GM18505 (cell line): ENCODE data around the gene MANF.
A peak's percentile ranks its signal among the peaks of the same experiment; 100 is the strongest.

Experiments used
- ATAC-seq: cut with Tn5 transposase; IDR thresholded peaks from one replicate; pipeline ENCODE4 v1.9.1; 2021; ENCODE audit not compliant: unreplicated experiment
- POLR2A ChIP-seq: IDR thresholded peaks from 4 replicates; pipeline ENCODE4 v1.6.1; 2011; ENCODE audit warnings: borderline replicate concordance; ENCODE audit not compliant: insufficient read depth, insufficient read length; ENCODE audit errors: extremely low read depth

MANF gene

DNA sequence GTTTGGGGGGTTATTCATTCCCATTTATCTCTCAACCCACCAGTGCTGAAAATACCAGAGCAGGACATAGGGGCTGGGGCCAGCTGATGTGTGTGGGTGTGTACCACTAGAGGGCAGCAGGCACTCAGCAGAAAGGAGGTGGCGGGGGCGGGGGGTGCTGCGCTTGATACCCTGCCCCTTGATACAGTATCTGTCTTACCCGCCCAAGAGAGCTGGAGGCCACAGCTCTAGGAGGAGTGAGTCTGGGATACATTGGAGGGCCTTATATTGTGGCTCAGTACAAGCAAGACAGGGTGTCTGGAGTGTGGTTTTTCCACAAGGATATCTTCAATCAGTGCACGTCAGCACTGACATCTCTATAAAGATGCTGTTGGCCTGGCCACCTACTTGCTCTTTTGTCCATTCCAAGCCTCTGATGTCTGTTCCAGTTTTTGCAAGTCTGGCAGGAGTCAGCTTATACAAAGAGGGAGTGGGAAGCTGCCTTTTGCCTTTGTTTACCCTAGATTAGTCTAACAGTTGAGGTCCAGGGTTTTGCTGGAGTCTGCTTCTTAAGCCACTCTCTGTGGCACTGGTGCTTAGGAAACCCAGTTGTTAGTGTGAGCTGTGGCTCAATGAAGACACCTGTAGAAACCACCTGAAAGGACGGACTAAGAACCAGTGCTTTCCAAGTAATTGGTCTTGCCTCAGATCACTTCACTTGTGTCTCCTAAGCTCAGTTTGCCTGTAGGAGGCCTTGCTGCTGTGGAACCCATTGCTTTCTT lies 4.5 kb downstream of the MANF start:
- ATAC-seq, result no peak
- no peak for TF ChIP-seq POLR2A

- TF ChIP-seq POLR2A, result no peak
- no peak for ATAC-seq
Measured at GRCh38 chr3:51390246-51391074, 5.4 kb downstream of the MANF start.

DNA sequence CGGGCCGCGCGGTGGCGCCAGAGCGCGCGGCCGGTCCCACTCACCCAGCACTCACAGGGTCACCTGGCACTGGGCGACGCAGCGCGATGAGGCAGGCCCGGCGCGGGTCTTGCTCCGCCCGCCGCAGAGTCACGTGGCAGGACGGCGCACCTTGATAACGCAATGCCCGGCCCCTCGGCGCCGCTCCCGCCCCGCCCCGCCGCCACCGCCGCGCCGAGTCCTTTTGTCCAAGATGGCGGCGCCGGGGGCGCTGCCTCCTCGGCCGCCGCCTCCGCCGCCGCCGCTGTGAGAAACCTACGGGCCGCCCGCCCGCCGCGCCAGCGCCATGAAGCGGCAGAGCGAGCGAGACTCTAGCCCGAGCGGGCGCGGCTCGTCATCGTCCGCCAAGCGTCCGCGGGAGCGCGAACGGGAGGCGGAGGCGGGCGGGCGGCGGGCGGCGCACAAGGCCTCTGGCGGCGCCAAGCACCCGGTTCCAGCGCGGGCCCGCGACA lies 6.0 kb downstream of the MANF start, which contains the start of gene RBM15B:
RBM15B (plus strand) TSS at position 211 of the 491 bp plus-strand sequence; CDS start at position 326, 115 bp downstream.
- peak; percentile 70 for TF ChIP-seq POLR2A
- peak; percentile 89 for ATAC-seq

DNA sequence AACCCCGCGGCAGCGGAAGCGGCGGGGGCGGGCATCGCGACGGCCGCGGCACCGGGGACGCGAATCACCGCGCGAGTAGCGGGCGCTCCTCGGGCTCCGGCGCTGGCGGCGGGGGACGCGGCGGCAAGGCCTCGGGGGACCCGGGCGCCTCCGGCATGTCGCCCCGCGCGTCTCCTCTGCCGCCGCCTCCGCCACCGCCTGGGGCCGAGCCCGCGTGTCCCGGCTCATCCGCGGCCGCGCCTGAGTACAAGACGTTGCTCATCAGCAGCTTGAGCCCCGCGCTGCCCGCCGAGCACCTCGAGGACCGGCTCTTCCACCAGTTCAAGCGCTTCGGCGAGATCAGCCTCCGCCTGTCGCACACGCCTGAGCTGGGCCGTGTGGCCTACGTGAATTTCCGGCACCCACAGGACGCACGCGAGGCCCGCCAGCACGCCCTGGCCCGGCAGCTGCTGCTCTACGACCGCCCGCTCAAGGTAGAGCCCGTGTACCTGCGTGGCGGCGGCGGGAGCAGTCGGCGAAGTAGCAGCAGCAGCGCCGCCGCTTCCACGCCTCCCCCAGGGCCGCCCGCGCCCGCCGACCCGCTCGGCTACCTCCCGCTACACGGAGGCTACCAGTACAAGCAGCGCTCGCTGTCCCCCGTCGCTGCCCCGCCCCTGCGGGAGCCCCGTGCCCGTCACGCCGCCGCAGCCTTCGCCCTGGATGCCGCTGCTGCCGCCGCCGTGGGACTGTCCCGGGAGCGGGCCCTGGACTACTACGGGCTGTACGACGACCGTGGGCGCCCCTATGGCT lies 6.7 kb downstream of the MANF start:
- ATAC-seq, result peak; percentile 14

DNA sequence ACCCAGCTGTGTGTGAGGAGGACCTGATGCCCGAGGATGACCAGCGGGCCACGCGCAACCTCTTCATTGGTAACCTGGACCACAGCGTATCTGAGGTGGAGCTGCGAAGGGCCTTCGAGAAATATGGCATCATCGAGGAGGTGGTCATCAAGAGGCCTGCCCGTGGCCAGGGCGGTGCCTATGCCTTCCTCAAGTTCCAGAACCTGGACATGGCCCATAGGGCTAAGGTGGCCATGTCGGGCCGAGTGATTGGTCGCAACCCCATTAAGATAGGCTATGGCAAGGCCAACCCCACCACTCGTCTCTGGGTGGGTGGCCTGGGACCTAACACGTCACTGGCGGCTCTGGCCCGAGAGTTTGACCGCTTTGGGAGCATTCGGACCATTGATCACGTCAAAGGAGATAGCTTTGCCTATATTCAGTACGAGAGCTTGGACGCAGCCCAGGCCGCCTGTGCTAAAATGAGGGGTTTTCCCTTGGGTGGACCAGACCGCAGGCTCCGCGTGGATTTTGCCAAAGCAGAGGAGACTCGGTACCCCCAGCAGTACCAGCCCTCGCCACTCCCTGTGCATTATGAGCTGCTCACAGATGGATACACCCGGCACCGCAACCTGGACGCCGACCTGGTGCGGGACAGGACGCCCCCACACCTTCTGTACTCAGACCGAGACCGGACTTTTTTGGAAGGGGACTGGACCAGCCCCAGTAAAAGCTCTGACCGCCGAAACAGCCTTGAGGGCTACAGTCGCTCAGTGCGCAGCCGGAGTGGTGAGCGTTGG lies 7.5 kb downstream of the MANF start:
- no peak for ATAC-seq
- TF ChIP-seq POLR2A, result no peak

More for the DNA sequence above, 6.7 kb downstream of the MANF start:
- no peak for TF ChIP-seq POLR2A

DNA sequence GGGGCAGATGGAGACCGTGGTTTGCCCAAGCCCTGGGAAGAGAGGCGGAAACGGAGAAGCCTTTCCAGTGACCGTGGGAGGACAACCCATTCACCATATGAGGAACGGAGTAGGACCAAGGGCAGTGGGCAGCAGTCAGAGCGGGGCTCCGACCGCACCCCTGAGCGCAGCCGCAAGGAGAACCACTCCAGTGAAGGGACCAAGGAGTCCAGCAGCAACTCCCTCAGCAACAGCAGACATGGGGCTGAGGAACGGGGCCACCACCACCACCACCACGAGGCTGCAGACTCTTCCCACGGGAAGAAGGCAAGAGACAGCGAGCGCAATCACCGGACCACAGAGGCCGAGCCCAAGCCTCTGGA lies 8.0 kb downstream of the MANF start:
- ATAC-seq, result no peak
- no peak for TF ChIP-seq POLR2A

DNA sequence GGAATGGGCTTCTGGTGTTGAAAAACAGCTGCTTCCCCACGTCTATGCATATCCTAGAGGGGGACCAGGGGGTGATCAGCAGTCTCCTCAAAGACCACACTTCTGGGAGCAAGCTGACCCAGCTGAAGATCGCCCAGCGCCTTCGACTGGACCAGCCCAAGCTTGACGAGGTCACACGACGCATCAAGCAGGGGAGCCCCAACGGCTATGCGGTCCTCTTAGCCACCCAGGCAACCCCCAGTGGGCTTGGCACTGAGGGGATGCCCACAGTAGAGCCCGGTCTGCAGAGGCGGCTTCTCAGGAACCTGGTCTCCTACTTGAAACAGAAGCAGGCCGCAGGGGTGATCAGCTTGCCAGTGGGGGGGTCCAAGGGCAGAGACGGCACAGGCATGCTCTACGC lies 8.5 kb downstream of the MANF start:
- no peak for ATAC-seq
- no peak for TF ChIP-seq POLR2A

DNA sequence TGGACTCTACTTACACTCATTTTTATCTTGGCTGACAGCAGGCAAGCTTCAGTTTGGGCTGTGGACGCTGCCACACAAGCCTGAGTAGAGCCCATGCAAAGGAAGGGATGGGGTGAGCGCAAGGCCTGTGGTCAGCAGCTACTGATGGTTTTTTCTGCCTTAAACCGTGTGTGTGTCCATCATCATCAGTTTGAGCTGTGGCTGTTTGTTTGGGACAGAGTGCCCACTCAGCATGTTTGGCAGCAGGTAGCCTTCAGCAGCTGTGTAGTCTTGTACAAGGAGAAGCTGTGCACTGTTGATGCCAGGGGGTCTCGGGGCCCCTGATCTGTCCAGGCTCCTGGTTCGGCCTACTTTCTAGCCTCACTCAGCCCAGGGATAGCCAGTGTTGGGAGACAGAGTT lies 9.4 kb downstream of the MANF start:
- no peak for TF ChIP-seq POLR2A
- ATAC-seq, result no peak

DNA sequence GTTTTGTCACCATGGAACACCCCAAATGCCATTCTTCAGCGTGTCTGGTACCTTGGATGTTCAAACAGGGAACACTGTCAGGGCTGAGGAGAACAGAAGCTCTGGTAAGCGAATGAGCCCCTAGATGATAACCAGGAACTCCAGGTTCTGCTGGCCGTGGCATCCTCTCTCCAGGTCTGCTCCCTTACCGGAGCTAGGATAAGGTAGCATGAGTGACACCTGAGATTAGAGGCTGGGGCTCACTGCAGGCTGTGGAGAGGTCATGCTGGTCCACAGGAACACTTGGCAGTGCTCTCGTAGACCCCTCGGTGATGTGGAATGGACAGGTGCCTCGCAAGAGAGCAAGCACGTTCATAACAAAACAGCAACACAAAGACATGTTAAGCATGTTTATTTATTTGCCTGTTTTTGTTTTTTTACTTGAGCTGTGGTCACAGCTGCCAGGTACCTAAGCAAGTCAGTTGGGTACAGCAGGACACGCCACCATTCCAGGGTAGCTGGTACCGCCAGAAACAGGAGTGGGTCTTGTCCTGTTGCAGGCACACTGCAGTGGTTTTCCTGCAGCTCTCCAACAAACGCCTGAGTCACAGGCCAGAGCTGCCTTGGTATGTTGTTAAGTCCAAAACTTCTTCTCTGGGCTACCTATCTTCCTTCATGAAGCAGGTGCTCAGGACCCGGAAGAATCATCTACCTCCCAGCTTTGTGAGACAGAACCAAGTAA lies 10.6 kb downstream of the MANF start:
- no peak for TF ChIP-seq POLR2A
- ATAC-seq, result no peak

GRCh38 chr3:51396401-51396800 lies 11.3 kb downstream of the MANF start:
- ATAC-seq, result no peak

DNA sequence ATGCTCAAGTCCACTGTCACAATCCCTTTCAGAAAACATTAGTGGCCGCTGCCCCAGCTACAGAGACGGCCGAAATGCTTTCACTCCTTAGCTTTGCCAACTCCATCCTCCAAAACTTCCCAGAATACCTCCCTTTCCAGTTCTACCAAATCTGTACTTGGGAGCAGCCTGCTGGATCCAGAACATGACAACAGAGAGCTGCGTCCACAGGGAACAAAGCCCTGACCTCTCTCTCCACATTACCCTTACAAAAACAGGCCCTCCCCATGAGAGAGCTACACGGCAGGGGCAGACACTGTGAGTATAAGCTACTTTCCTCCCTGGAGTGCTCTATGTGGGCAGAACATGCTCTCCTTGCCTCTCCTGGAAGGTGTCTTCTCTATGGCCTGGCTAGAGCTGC lies 12.3 kb downstream of the MANF start:
- ATAC-seq, result no peak
- peak; percentile 22 for TF ChIP-seq POLR2A

More at GRCh38 chr3:51396401-51396800, 11.3 kb downstream of the MANF start:
- peak; percentile 31 for TF ChIP-seq POLR2A
